NCI-H1048 (cell line): ENCODE data around the gene EDEM1.

Experiments used
- DNase-seq: peaks from one replicate; lab custom pipeline; 2025; lab: John Stamatoyannopoulos, UW

EDEM1 gene

GRCh38 chr3:5198986-5199731, 11.7 kb downstream of the EDEM1 start:
- no peak for DNase-seq

GRCh38 chr3:5201536-5201935, 14.0 kb downstream of the EDEM1 start:
- no peak for DNase-seq

GRCh38 chr3:5202222-5202621, 14.7 kb downstream of the EDEM1 start:
- DNase-seq, result no peak

- no peak for DNase-seq
Measured at GRCh38 chr3:5205165-5205941, 17.8 kb downstream of the EDEM1 start.

DNA sequence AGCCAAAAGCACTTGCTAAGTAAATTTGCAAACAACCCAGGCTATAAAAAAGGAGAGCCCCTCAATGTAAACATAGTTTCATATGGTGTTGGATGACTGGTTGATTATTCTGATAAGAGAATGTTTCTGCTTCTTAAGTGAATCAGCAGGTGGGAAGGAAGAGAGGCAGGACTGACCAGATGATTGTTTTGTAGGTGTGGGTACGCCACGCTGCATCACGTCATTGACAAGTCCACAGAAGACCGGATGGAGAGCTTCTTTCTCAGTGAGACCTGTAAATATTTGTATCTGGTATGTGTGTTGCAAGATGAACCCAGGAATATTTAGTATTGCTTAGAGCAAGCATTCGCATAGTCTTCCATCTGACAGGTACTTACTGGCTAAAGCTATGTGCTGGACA, 23.4 kb downstream of the EDEM1 start:
- no peak for DNase-seq

DNA sequence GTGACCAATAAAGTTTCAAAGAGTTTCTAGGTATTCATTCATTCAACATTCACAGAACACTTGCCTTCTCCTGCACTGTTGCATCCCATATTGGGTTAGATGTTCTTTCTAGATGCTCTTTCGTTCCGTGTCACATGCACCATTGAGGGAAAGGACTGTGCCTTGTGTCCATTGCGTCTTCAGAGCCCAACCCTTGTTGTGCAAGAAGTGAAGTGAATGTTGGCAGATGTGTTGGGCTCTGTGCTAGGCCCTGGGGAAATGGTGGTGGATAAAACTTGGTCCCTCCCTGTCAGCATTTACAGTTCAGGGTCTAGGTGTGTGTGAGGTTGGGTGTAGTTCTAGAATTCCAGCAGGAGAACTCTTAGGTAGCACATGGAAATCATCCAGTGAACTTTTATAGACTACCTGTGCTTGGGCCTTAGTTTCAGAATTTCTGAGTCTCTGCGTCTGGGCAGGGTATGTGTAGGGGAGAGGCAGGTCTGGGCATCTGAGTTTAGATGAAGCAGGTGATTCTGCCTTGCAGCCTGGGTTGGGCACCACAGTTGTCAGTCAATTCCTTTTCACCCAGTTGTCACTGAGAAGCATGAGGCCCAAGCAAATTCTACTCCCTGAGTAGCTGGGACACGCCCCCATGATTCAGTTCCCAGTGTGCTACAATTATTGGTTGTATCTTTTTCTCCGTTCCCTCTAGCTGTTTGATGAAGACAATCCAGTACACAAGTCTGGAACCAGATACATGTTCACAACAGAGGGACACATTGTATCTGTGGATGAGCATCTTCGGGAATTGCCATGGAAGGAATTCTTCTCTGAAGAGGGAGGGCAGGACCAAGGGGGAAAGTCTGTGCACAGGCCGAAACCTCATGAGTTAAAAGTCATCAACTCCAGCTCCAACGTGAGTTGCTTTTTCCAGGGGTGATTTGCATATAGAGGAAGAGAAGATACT, 25.4 kb downstream of the EDEM1 start:
- DNase-seq, result no peak

DNA sequence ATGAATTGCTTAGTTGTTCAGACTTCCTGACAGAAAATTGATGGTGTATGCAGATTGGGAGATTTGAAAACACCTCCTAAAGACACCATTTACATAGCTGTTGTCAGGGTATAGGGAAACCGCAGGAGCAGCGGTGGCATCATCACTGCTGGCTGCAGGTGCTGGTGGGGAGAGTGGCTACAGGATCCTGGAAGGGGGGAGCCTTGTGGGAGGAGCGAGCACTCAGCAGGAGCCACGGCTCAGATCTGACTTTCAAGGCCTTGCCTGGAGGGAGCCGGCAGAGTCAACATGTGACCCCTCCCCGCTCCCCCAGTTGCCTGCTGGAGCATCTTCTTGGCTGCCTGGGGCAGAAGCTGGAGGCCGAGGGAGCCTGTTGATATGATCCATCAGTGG, 26.1 kb downstream of the EDEM1 start:
- no peak for DNase-seq

GRCh38 chr3:5214352-5214751, 26.8 kb downstream of the EDEM1 start:
- no peak for DNase-seq

DNA sequence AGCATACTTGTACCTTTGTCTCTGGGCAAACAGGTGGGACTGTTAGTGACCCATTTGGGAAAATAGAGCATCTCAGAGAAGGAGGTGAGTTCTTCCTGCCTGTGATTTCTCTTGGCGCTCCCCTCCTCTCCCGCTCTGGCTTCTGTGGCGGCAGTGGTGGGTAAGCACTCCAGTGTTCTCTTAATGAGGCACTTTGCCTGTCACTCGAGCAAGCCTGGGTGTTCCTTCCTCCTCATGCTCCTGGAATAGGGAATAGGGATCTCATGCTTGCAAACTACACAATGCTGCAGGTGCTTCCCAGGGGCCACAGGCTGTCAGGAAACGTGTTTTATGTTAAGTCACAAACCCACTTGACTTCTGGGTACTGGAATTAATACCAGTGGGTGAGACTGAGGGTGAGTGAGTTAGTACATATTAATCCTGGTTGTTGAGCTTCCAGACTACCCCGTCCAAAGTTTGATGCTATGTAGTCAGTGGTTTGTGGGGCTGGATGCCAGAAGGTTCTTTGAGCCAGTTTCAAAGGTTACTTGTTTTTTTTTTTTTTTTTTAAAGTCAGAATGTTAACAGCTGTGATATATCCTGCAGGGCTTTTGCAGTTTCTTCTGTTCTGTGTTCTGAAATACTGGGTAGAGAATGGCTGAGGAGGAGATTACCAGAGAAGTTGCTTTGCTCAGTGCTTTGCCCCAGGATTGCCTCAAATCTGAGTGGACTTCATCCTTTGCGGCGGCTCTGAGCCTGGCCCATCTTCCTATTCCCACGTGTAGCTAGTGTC, 30.5 kb downstream of the EDEM1 start:
- no peak for DNase-seq

DNA sequence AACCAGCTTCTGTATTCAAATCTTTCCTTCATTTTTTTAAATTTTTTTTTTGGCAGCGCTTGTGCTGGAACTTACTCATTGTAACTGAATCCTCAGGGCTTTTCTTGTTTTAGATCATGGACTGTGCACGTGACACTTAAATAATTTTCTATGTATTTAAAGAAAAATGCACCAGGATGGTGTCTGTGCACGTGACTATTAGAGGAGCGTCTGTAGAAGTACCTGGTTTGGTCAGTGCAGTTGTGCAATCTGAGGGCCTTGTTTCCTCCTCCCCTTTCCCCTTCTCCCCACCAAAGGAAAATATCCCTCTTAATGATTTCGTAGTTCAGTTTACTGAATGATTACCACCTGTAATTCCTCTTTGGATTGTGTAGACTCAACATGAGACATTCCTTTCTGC, 31.3 kb downstream of the EDEM1 start:
- DNase-seq, result no peak

DNA sequence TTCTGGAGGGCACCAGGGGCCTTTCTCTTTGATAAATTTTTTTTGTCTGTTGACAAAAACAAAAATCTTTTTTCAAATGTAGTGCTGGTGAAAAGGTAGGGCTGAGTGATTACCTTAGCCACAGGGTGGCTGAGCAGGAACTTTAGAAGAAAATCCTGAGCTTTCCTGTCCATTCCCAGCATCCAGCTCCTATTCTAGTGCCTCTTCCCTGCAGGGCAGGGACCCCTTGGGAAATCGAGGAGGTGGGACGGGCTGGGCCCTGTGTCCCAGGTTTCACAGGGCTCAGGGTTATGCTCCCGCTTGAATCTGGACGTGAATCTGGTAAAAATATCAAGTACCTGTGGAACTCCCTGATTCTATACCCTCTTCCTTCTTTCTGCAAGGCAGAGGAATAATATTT, 31.7 kb downstream of the EDEM1 start:
- no peak for DNase-seq

DNA sequence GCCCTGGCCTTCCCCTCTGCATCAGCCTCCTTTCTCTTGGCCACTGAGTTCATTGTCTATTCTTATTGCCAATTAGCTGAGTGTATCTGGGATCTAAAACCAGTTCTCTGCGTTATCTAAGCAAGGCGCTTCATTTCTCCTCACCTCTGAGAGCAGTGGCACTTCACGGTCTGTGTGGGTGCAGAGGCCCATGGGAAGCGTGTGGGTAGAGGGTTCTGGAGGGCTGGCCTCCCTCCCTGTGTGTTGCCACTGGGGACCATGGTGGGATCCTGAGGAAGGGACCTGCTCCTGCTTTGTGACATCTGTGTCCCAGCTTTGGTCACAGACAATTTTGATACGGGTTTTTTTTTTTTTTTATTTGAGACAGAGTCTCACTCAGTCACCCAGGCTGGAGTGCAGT, 32.7 kb downstream of the EDEM1 start:
- DNase-seq, result no peak

GRCh38 chr3:5220667-5221431, 33.3 kb downstream of the EDEM1 start:
- no peak for DNase-seq

DNA sequence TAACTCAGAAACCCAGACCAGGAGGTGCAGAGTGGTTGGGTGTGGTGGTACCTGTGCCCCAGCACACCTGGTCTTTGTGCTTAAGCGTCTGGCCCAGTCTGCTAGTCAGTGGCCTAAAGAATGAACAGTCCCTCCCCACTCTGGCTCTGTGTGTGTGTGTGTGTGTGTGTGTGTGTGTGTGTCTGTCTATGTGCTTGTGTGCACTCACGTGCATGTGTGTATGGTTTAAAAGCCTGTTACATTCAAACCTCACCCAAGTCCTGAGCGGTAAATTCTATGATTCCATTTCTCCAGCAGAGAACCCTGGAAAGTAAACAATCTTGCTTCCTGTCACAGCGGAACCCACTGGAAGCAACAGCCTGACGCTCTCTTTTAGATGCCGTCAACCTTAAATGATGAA, 34.2 kb downstream of the EDEM1 start:
- DNase-seq, result no peak

DNA sequence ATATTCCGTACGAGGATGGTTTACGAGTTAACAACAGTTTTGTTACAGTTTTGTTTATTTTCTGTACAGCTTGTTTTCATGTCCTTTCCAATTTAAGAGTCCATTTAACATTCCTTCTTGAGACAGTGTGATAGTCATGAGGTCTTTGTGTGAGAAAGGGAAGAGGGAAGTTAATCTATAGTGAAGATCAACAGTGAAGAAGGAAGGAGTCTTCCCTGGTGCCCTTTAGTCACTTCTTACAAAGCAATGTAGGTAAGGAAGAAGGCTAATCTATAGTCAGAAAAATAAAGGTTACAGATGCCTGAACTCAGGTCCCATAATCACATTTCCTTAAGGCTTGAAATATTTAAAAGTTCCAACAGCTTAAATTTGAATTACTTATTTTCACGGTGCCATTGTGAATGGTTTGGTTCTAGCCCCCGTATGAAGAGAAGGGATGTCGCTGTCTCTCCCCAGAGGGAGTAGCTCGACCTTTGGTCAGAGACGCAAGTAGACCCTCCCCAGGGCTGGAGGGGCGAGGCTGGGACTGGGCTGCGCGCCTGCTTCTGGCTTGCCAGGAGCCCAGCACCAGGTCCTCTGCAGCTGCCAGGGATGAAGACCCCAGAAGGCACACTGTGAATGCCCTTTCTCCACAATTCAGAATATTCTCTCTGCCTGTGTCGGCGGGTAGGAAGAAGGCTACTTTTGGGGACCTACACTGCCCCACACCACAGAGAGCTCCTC, 34.9 kb downstream of the EDEM1 start:
- no peak for DNase-seq

DNA sequence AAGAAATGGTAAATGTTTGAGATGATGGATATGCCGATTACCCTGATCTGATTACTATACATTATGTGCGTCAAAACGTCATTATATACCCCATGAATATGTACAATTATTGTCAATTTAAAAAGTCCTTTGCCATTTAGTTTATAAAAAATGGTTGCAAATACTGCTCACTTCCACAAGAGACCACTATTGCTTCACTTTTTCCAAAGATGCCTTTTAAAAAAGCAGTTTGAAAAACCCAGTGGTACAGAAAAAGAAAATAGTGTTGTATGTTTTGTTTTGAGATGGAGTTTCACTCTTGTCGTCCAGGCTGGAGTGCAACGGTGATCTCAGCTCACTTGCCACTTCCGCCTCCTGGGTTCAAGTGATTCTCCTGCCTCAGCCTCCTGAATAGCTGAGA, 39.3 kb downstream of the EDEM1 start:
- DNase-seq, result no peak

DNA sequence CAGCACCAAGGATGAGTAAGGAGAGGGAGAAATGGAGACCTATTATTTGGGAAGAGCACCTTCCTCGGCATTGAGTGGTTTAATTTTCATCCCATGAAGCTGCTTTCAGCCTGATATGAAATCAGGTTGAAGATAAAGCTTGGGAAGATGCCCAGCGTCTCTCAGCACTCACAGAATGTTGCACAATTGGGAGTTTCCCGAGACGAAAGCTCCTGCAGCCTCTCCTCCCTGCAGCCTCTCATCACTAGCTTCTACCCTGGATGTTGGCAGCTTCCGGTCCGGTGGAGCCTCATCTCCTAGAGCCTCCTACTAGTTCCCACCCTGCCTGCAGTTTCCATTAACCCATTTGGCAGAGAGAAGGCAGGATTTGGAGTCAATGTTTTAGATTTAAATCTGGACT, 40.3 kb downstream of the EDEM1 start:
- no peak for DNase-seq

- no peak for DNase-seq
Measured at GRCh38 chr3:5229414-5229813, 41.9 kb downstream of the EDEM1 start.

- DNase-seq, result no peak
Measured at GRCh38 chr3:5231074-5231473, 43.6 kb downstream of the EDEM1 start.

DNA sequence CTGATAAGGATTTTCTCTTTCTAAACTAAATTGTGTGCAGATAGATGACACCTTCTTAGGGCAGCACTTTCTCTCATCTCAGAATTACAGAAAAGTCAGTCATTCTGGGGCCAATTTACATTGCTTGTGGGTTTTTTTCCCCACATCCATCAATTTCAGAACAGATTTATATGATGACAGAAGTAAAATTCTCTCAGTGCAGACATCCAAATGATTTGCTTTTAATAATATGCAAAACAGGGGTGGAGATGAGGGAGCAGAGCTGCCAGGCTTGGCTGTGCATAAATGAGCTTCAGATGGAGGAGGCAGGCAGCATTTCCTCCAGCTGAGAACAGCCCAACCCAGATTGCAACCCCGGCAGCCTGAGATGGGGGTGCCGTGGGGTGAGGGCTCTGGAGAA, 44.0 kb downstream of the EDEM1 start:
- DNase-seq, result no peak
